ENCODE data around the gene OTOL1.

OTOL1 gene

GRCh38 chr3:161503271-161503670 is 6.7 kb downstream of the OTOL1 start:
- TF ChIP-seq GATA2 (IDR thresholded peaks at IDR 0.05; ENCODE audit: low read depth, low read length) (no peak), GATA3 (IDR thresholded peaks at IDR 0.05; ENCODE audit: low read depth, low read length) (no peak)

GRCh38 chr3:161508852-161509477 is 12.4 kb downstream of the OTOL1 start:
- no peak for TF ChIP-seq GATA2 (IDR thresholded peaks at IDR 0.05; ENCODE audit: low read depth, low read length)
- TF ChIP-seq GATA3 (IDR thresholded peaks at IDR 0.05; ENCODE audit: low read depth, low read length): no peak

GRCh38 chr3:161510510-161511260 is 14.1 kb downstream of the OTOL1 start:
- TF ChIP-seq GATA3 (IDR thresholded peaks at IDR 0.05; ENCODE audit: low read depth, low read length) (no peak), GATA2 (IDR thresholded peaks at IDR 0.05; ENCODE audit: low read depth, low read length) (no peak)

GRCh38 chr3:161523916-161524315 is 27.3 kb downstream of the OTOL1 start:
- TF ChIP-seq GATA3 (IDR thresholded peaks at IDR 0.05; ENCODE audit: low read depth, low read length) (no peak), GATA2 (IDR thresholded peaks at IDR 0.05; ENCODE audit: low read depth, low read length) (no peak)

- TF ChIP-seq GATA2 (IDR thresholded peaks at IDR 0.05; ENCODE audit: low read depth, low read length): no peak
- TF ChIP-seq GATA3 (IDR thresholded peaks at IDR 0.05; ENCODE audit: low read depth, low read length): no peak
These were observed 35.3 kb downstream of the OTOL1 start for GRCh38 chr3:161531930-161532329.

GRCh38 chr3:161540594-161540993 is 44.0 kb downstream of the OTOL1 start:
- no peak for TF ChIP-seq GATA2 (IDR thresholded peaks at IDR 0.05; ENCODE audit: low read depth, low read length)

GRCh38 chr3:161545824-161546223 is 49.2 kb downstream of the OTOL1 start:
- TF ChIP-seq GATA2 (IDR thresholded peaks at IDR 0.05; ENCODE audit: low read depth, low read length): no peak
- TF ChIP-seq GATA3 (IDR thresholded peaks at IDR 0.05; ENCODE audit: low read depth, low read length): no peak

GRCh38 chr3:161548301-161548700 is 51.7 kb downstream of the OTOL1 start:
- TF ChIP-seq GATA3 (IDR thresholded peaks at IDR 0.05; ENCODE audit: low read depth, low read length): no peak
- TF ChIP-seq GATA2 (IDR thresholded peaks at IDR 0.05; ENCODE audit: low read depth, low read length): no peak

GRCh38 chr3:161549261-161549660 is 52.7 kb downstream of the OTOL1 start:
- no peak for TF ChIP-seq GATA3 (IDR thresholded peaks at IDR 0.05; ENCODE audit: low read depth, low read length)
- no peak for TF ChIP-seq GATA2 (IDR thresholded peaks at IDR 0.05; ENCODE audit: low read depth, low read length)

GRCh38 chr3:161550491-161551195 is 54.0 kb downstream of the OTOL1 start:
- TF ChIP-seq GATA2 (IDR thresholded peaks at IDR 0.05; ENCODE audit: low read depth, low read length): no peak
- TF ChIP-seq GATA3 (IDR thresholded peaks at IDR 0.05; ENCODE audit: low read depth, low read length): no peak

- TF ChIP-seq GATA3 (IDR thresholded peaks at IDR 0.05; ENCODE audit: low read depth, low read length) (no peak), GATA2 (IDR thresholded peaks at IDR 0.05; ENCODE audit: low read depth, low read length) (no peak)
These were observed 55.1 kb downstream of the OTOL1 start for GRCh38 chr3:161551697-161552096.

GRCh38 chr3:161552984-161553560 is 56.5 kb downstream of the OTOL1 start:
- TF ChIP-seq GATA3 (IDR thresholded peaks at IDR 0.05; ENCODE audit: low read depth, low read length): no peak
- no peak for TF ChIP-seq GATA2 (IDR thresholded peaks at IDR 0.05; ENCODE audit: low read depth, low read length)
